K562 (cell line): ENCODE measurements around the gene FRK. TPM values are rescaled to one million over a fixed set of nuclear protein-coding genes. Genes with fewer than 3 reads are reported as not detected.

ENCODE experiments used
- ATAC-seq: fragments of 200-7000 bp; cut with Tn5 transposase; 3 replicates; pipeline ENCODE4 v1.9.1; 2020; ENCODE audit warnings: moderate library complexity
- BruUV-seq: library from RNA; stranded (reverse); fragments of 400-500 nt; replicated peaks from 2 replicates; lab custom pipeline; 2021; lab: Mats Ljungman, UMichigan
- CTCF ChIA-PET: fragments of 300-600 bp; formaldehyde crosslinking; extraction: SDS; loops from one replicate; lab custom pipeline; 2021; ENCODE audit warnings: low intra/inter-chr PET ratio; lab: Yijun Ruan, JAX
- POLR2A ChIA-PET: fragments of 300-600, 350-650 bp; sonication (Branson Sonifier 250); formaldehyde crosslinking; extraction: SDS; loops from one replicate; lab custom pipeline; 2021; ENCODE audit warnings: antibody characterized with exemption, inconsistent platforms; lab: Yijun Ruan, JAX
- DNase-seq, 4 experiments: peaks; one replicate each; pipeline versions ENCODE4 v3.0.0 to v3.0.0-alpha.2; 2011 to 2018; ENCODE audit warnings: low spot score in 3 of 4, mixed read lengths in 3 of 4; ENCODE audit errors: extremely low read depth in 1 of 4
- FAIRE-seq: peaks from 2 replicates; lab custom pipeline; 2011; peaks lifted over from hg19 to GRCh38; lab: Jason Lieb, UNC
- H2AFZ ChIP-seq: 2 replicates; pipeline ENCODE4 v1.6.0; 2011; ENCODE audit warnings: low read depth, low read length, control low read depth, inconsistent platforms
- H3K27ac ChIP-seq: fragments of 200-600 bp; 3 replicates; pipeline ENCODE4 v1.8.0; 2011; ENCODE audit warnings: low read depth, mild to moderate bottlenecking, control low read depth, inconsistent platforms, low read length, moderate library complexity, mixed read lengths; ENCODE audit errors: extremely low read depth
- H3K27me3 ChIP-seq, 2 experiments: fragments of 300-600 bp in 1 of 2; 2 replicates in 1 of 2; 3 replicates in 1 of 2; pipeline versions ENCODE4 v1.6.0 to v1.8.0; 2011; ENCODE audit warnings: inconsistent platforms in 2 of 2, low read length in 2 of 2, mild to moderate bottlenecking in 1 of 2, mixed read lengths in 1 of 2, moderate library complexity in 1 of 2; ENCODE audit not compliant: control insufficient read depth in 2 of 2, insufficient read depth in 2 of 2
- H3K36me3 ChIP-seq: fragments of 300-600 bp; 3 replicates; pipeline ENCODE4 v1.8.0; 2011; ENCODE audit warnings: mild to moderate bottlenecking, low read length, inconsistent platforms; ENCODE audit not compliant: control insufficient read depth, insufficient read depth
- H3K4me1 ChIP-seq, 2 experiments: fragments of 200-600 bp in 1 of 2; replicated peaks in 1 of 2; 2 replicates in 1 of 2; 3 replicates in 1 of 2; pipeline versions ENCODE4 v1.5.1 to v1.8.0; 2011; ENCODE audit warnings: inconsistent platforms in 2 of 2, low read length in 2 of 2, mild to moderate bottlenecking in 1 of 2, mixed read lengths in 1 of 2, moderate library complexity in 1 of 2; ENCODE audit not compliant: control insufficient read depth in 2 of 2, insufficient read depth in 2 of 2
- H3K4me2 ChIP-seq: 2 replicates; pipeline ENCODE4 v1.6.1; 2011; ENCODE audit warnings: low read length, control low read depth, inconsistent platforms, mixed read lengths; ENCODE audit not compliant: insufficient read depth
- H3K4me3 ChIP-seq: fragments of 200-600 bp; sonication (generic), shearing (Covaris generic); 2 replicates; pipeline ENCODE4 v1.5.1; 2016; ENCODE audit warnings: control low read depth, inconsistent platforms
- H3K79me2 ChIP-seq: fragments of 200-600 bp; 3 replicates; pipeline ENCODE4 v1.8.0; 2011; ENCODE audit warnings: low read length, inconsistent platforms; ENCODE audit not compliant: control insufficient read depth, insufficient read depth
- H3K9ac ChIP-seq, 2 experiments: 2 replicates each; pipeline versions ENCODE4 v1.6.0 to v1.6.1; 2011; ENCODE audit warnings: low read depth in 2 of 2, low read length in 2 of 2, control low read depth in 1 of 2, inconsistent platforms in 1 of 2, mild to moderate bottlenecking in 1 of 2, mixed read lengths in 1 of 2; ENCODE audit not compliant: insufficient read depth in 1 of 2
- H3K9me1 ChIP-seq: one replicate; pipeline ENCODE4 v1.6.0; 2011; ENCODE audit warnings: inconsistent platforms, mild to moderate bottlenecking, low read length, moderate library complexity; ENCODE audit not compliant: control insufficient read depth, insufficient read depth
- H3K9me3 ChIP-seq: replicated peaks from 2 replicates; pipeline ENCODE4 v1.5.1; 2011; ENCODE audit warnings: low read depth, low read length, inconsistent platforms; ENCODE audit not compliant: control insufficient read depth, insufficient read depth
- H4K20me1 ChIP-seq: replicated peaks from 2 replicates; pipeline ENCODE4 v1.6.1; 2011; ENCODE audit warnings: low read length, inconsistent platforms, mixed read lengths; ENCODE audit not compliant: control insufficient read depth, insufficient read depth
- BRD9 ChIP-seq: fragments of 450-650 bp; IDR thresholded peaks from 2 replicates; pipeline ENCODE4 v1.6.1; 2018; ENCODE audit warnings: low read depth; ENCODE audit not compliant: partially characterized antibody
- C11orf30 ChIP-seq: fragments of 450-650 bp; IDR thresholded peaks from 2 replicates; pipeline ENCODE4 v1.6.1; 2016; ENCODE audit warnings: low read depth, mild to moderate bottlenecking
- CXXC5 ChIP-seq: fragments of 250-450 bp; sonication (Bioruptor Pico); IDR thresholded peaks from 2 replicates; pipeline ENCODE4 v1.8.0; 2022; ENCODE audit warnings: inconsistent platforms, mild to moderate bottlenecking, moderate library complexity
- KLF1 ChIP-seq: fragments of 450-650 bp; IDR thresholded peaks from 2 replicates; pipeline ENCODE4 v1.6.1; 2016; ENCODE audit warnings: missing genetic modification characterization, missing compliant biosample characterization
- NFYB ChIP-seq: IDR thresholded peaks from 2 replicates; pipeline ENCODE4 v1.6.1; 2011; ENCODE audit warnings: mild to moderate bottlenecking, moderate library complexity; ENCODE audit not compliant: insufficient read length; ENCODE audit errors: extremely low read depth
- POLR2B ChIP-seq: fragments of 450-650 bp; IDR thresholded peaks from 2 replicates; pipeline ENCODE4 v1.6.1; 2018; ENCODE audit warnings: low read depth; ENCODE audit not compliant: partially characterized antibody
- RFX7 ChIP-seq: fragments of 250-450 bp; sonication (Bioruptor Pico); IDR thresholded peaks from 2 replicates; pipeline ENCODE4 v1.5.1; 2021; ENCODE audit warnings: mild to moderate bottlenecking
- SMARCB1 ChIP-seq: IDR thresholded peaks from 2 replicates; pipeline ENCODE4 v1.6.1; 2011; ENCODE audit warnings: improper control_type of control experiment, low read depth; ENCODE audit not compliant: insufficient read length
- TAF7 ChIP-seq: fragments of 450-650 bp; IDR thresholded peaks from 2 replicates; pipeline ENCODE4 v1.6.1; 2016; ENCODE audit warnings: missing genetic modification characterization, missing compliant biosample characterization
- TCF3 ChIP-seq: sonication (generic); formaldehyde crosslinking; IDR thresholded peaks from 2 replicates; pipeline ENCODE4 v1.4.0; 2020; ENCODE audit warnings: mild to moderate bottlenecking, missing genetic modification reagents
- ZNF12 ChIP-seq: sonication (generic); formaldehyde crosslinking; IDR thresholded peaks from 2 replicates; pipeline ENCODE4 v1.4.0; 2020; ENCODE audit warnings: mild to moderate bottlenecking, missing genetic modification reagents
- WGBS: fragments of 100-300 bp; shearing (Covaris generic); methylation state at CpG from one replicate; pipeline ENCODE4 v1.1.6; 2016; ENCODE audit warnings: low coverage, mixed read lengths; ENCODE audit not compliant: insufficient coverage; ENCODE audit errors: missing lambda C conversion rate; 5-methylcytosine and 5-hydroxymethylcytosine counted together
- in situ Hi-C: fragments of 300-500 bp; cut with MboI; formaldehyde crosslinking; loops from 4 replicates; pipeline ENCODE4 v1.15.0; 2018; ENCODE audit warnings: inconsistent platforms, mixed read lengths
- intact Hi-C: fragments of 100-400 bp; cut with micrococcal nuclease; formaldehyde crosslinking; loops from 2 replicates; pipeline ENCODE4 v1.14.2; 2022
- polyA plus RNA-seq, 8 experiments: library from polyadenylated mRNA; depleted of rRNA in 4 of 8; stranded (reverse) in 5 of 8; unstranded in 3 of 8; fragments of >200 nt; fragmentation: Nextera tagmentation in 2 of 8; fragmentation: Illumina TruSeq in 1 of 8; extraction: Ambion mirVana in 2 of 8; extraction: Trizol in 1 of 8; gene quantifications; 2 replicates each; pipeline versions ENCODE4 v1.2.1 to v1.2.3, GENCODE V29; 2011 to 2014; ENCODE audit warnings: inconsistent platforms in 1 of 8, missing spikeins in 1 of 8
- total RNA-seq, 7 experiments: library from RNA; depleted of rRNA in 6 of 7; stranded (reverse); fragments of >200 nt in 6 of 7; fragmentation: Illumina TruSeq in 2 of 7; extraction: Trizol in 2 of 7; gene quantifications; 2 replicates each; pipeline versions ENCODE4 v1.2.1 to v1.2.3, GENCODE V29; 2011 to 2021; ENCODE audit warnings: low replicate concordance in 1 of 7
- TF ChIP-seq, protein P1 (sequence below): fragments of 450-650 bp; formaldehyde crosslinking; conservative IDR thresholded peaks from 2 replicates; pipeline ENCODE4 v1.4.0; 2022; ENCODE audit warnings: mild to moderate bottlenecking, missing genetic modification characterization
- TF ChIP-seq, protein P2 (sequence below): fragments of 450-650 bp; IDR thresholded peaks from 2 replicates; pipeline ENCODE4 v1.6.1; 2016; ENCODE audit warnings: borderline replicate concordance

The FRK gene
- total and polyA plus RNA-seq, 9 of the 15 experiments (the other 6 are each of a cell fraction or from before 2014, with no cell fraction given): 0.01 to 0.29 (median 0.09) TPM

DNA sequence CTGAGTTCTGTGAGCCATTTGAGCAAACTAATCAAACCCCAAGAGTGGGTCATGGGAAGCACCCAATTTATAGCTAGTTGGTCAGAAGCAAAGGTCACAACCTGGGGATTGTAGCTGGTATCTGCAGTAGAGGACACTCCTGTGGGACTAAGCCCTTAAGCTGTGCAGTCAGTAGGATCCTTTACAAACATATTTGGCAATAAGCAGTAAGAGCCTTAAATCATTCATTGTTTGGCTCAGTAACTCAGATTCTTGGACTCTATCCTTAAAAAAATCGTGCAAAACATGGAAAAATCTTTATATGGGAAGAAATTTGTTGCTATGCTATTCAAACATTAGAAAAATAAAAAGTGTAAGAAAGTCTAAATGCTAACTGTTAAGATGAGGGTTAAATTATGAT is 29.9 kb downstream of the FRK start:
- ChIA-PET POLR2A (no interaction called here), CTCF (no interaction called here)
- Histone ChIP-seq H3K27ac (no peak overlapping the region), H3K4me1 (peaks cover 0 to 5% of the 10 kb centered on the region in 2 experiments; a peak in 1 of 5 replicates), H3K36me3 (no peaks in the 10 kb centered on the region), H3K4me2 (no peak overlapping the region), H3K27me3 (no peaks in the 10 kb centered on the region), H3K9me1 (no peaks in the 10 kb centered on the region), H2AFZ (no peak overlapping the region), H3K9me3 (no peaks in the 10 kb centered on the region), H3K4me3 (no peak overlapping the region), H3K9ac (no peak overlapping the region), H3K79me2 (no peaks in the 10 kb centered on the region), H4K20me1 (no peaks in the 10 kb centered on the region)
- in situ Hi-C loops (no loop called here), intact Hi-C loops (no loop called here)
- no peak for FAIRE-seq
- no TSS peak for BruUV-seq
- no peak for DNase-seq
- no peak for ATAC-seq
- 0% methylated on average over 1 of the region's 1 CpG for WGBS
- TF ChIP-seq TAF7 (tag) (no peak), CXXC5 (CRISPR knock-in tag) (no peak), KLF1 (tag) (no peak), SMARCB1 (no peak), POLR2B (no peak), TCF3 (CRISPR knock-in tag) (no peak), ZNF12 (CRISPR knock-in tag) (no peak), RFX7 (CRISPR knock-in tag) (no peak), C11orf30 (no peak), NFYB (no peak), BRD9 (no peak)
- TF ChIP-seq, protein P1, sequence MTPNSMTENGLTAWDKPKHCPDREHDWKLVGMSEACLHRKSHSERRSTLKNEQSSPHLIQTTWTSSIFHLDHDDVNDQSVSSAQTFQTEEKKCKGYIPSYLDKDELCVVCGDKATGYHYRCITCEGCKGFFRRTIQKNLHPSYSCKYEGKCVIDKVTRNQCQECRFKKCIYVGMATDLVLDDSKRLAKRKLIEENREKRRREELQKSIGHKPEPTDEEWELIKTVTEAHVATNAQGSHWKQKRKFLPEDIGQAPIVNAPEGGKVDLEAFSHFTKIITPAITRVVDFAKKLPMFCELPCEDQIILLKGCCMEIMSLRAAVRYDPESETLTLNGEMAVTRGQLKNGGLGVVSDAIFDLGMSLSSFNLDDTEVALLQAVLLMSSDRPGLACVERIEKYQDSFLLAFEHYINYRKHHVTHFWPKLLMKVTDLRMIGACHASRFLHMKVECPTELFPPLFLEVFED (CRISPR knock-in tag): no peak
- TF ChIP-seq, protein P2, sequence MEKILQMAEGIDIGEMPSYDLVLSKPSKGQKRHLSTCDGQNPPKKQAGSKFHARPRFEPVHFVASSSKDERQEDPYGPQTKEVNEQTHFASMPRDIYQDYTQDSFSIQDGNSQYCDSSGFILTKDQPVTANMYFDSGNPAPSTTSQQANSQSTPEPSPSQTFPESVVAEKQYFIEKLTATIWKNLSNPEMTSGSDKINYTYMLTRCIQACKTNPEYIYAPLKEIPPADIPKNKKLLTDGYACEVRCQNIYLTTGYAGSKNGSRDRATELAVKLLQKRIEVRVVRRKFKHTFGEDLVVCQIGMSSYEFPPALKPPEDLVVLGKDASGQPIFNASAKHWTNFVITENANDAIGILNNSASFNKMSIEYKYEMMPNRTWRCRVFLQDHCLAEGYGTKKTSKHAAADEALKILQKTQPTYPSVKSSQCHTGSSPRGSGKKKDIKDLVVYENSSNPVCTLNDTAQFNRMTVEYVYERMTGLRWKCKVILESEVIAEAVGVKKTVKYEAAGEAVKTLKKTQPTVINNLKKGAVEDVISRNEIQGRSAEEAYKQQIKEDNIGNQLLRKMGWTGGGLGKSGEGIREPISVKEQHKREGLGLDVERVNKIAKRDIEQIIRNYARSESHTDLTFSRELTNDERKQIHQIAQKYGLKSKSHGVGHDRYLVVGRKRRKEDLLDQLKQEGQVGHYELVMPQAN: no peak
